ENCODE data around the gene SLC15A5.

SLC15A5 gene

DNA sequence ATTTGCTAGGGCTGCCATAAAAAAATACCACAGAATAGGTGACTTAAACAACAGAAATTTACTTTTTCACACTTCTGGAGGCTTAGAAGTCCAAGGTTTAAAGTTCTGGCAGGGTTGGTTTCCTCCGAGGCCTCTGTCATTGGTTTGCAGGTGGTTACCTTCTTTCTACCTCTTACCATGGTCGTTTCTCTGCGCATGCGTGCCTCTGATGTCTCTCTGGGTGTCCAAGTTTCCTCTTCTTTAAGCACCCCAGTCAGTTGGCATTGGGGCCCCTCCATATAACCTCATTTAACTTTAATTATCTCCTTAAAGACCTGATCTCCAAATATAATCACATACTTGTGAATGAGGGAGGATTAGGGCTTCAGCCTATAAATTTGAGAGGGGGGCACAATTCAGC is 103.2 kb downstream of the SLC15A5 start:
- H3K27me3 ChIP-seq (ENCODE audit: control insufficient read depth in 1 of 2, insufficient read depth in 2 of 2, low read length in 2 of 2), result no peaks in the 10 kb centered on the region
- no peak overlapping the region for H3K27ac ChIP-seq (ENCODE audit: low read depth, low read length)
- no peaks in the 10 kb centered on the region for H3K9me3 ChIP-seq (ENCODE audit: low read length)
- H3K4me3 ChIP-seq (ENCODE audit: low read depth in 1 of 2, low read length in 2 of 2), result no peak overlapping the region
- no peaks in the 10 kb centered on the region for H3K36me3 ChIP-seq (ENCODE audit: insufficient read depth, low read length)
- no peak overlapping the region for H3K9ac ChIP-seq (ENCODE audit: low read length)
- H3K4me1 ChIP-seq (ENCODE audit: insufficient read depth, low read length), result no peaks in the 10 kb centered on the region

DNA sequence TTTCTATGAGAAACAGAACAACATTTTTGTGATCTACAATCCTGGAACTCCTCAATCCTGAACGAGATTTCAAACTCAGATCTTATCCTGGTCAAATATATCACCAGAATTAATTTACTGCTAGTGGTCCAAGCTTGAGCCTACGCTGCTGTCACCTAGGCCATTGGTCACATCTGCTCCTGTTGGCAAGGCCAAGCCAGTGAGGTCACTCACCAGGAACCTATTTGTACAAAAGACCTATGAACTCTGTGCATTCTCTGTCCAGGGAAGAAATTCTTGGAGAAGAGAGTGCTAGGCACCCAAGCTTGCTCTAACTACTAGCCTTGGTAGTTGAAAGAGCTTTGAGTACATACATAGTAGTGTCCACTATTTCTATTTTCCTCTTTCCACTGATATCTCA is 106.1 kb downstream of the SLC15A5 start:
- H3K9me3 ChIP-seq (ENCODE audit: low read length), result no peaks in the 10 kb centered on the region
- H3K9ac ChIP-seq (ENCODE audit: low read length), result no peak overlapping the region

DNA sequence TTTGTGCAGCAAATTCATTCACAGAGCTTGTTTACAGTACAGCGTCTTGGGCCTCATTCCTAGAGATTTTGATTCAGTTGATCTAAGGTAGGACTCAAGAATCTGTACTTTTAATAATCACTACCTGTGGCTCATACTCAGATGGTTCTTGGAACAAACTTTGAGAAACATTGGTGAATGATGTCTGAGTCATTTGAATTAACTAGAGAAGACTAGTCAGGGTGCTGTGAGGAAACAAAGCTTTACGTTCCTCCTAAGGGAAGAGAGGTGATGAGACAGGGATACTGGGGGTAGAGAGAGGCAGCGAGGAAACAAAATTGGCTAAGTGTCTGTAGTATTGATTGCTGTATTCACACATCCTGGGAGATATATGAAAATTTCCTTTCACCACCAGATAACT is 109.4 kb downstream of the SLC15A5 start:
- H3K36me3 ChIP-seq (ENCODE audit: insufficient read depth, low read length), result no peaks in the 10 kb centered on the region
- H3K9ac ChIP-seq (ENCODE audit: low read length), result no peak overlapping the region
- H3K4me3 ChIP-seq (ENCODE audit: low read depth in 1 of 2, low read length in 2 of 2), result no peak overlapping the region
- no peaks in the 10 kb centered on the region for H3K9me3 ChIP-seq (ENCODE audit: low read length)
- H3K27me3 ChIP-seq (ENCODE audit: control insufficient read depth in 1 of 2, insufficient read depth in 2 of 2, low read length in 2 of 2), result no peaks in the 10 kb centered on the region
- H3K27ac ChIP-seq (ENCODE audit: low read depth, low read length), result no peak overlapping the region
- peaks cover 5% of the 10 kb centered on the region for H3K4me1 ChIP-seq (ENCODE audit: insufficient read depth, low read length)

More for the DNA sequence above, 106.1 kb downstream of the SLC15A5 start:
- H3K27me3 ChIP-seq (ENCODE audit: control insufficient read depth in 1 of 2, insufficient read depth in 2 of 2, low read length in 2 of 2), result no peaks in the 10 kb centered on the region
- H3K27ac ChIP-seq (ENCODE audit: low read depth, low read length), result no peak overlapping the region
- peaks cover 5% of the 10 kb centered on the region for H3K4me1 ChIP-seq (ENCODE audit: insufficient read depth, low read length)
- H3K36me3 ChIP-seq (ENCODE audit: insufficient read depth, low read length), result no peaks in the 10 kb centered on the region
- H3K4me3 ChIP-seq (ENCODE audit: low read depth in 1 of 2, low read length in 2 of 2), result no peak overlapping the region

DNA sequence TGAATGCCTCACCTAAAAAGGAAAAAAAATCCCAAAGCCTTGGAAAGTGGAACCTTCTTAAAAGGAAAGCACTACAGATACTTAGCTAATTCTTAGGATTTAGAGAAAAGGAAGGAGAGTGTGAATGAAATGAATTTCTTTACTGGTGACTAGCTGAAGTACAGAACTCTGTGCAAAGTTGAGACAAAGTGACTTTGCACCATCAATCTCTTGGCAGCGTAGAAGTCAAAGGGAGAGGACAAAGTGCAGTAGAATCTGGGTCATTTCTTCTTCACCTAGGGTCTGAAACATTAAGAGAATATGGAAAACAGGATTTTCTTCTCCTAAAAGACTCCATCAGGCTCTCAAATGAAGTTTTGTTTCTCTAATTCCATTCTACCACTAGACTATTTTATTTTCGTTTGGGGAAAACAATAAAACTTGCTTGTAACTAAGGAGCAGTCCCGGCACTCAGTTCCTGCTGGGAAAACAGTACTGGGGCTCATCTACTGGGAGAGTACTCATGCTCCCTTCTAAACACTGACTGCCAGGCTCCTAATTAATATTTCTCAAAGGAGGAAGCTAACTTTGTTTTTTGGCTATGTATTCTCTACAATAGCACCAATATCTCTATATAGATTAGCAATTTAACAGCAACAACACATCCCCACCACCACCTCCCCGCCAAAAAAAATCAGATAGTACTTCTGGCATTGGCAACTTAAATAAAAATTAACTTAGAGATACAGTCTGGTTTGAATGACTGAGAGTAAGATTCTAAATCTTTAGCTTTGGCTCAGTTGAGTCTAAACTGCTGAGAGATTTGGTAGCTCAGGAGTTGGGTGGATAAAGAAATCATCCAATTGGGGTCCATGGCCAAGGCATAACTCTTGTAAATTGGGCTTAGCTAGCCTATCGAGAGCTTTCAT is 110.7 kb downstream of the SLC15A5 start:
- Histone ChIP-seq H3K9me3 (ENCODE audit: low read length) (no peaks in the 10 kb centered on the region), H3K36me3 (ENCODE audit: insufficient read depth, low read length) (no peaks in the 10 kb centered on the region), H3K9ac (ENCODE audit: low read length) (no peak overlapping the region), H3K27ac (ENCODE audit: low read depth, low read length) (no peak overlapping the region), H3K4me3 (ENCODE audit: low read depth in 1 of 2, low read length in 2 of 2) (no peak overlapping the region), H3K4me1 (ENCODE audit: insufficient read depth, low read length) (peaks cover 5% of the 10 kb centered on the region), H3K27me3 (ENCODE audit: control insufficient read depth in 1 of 2, insufficient read depth in 2 of 2, low read length in 2 of 2) (no peaks in the 10 kb centered on the region)

DNA sequence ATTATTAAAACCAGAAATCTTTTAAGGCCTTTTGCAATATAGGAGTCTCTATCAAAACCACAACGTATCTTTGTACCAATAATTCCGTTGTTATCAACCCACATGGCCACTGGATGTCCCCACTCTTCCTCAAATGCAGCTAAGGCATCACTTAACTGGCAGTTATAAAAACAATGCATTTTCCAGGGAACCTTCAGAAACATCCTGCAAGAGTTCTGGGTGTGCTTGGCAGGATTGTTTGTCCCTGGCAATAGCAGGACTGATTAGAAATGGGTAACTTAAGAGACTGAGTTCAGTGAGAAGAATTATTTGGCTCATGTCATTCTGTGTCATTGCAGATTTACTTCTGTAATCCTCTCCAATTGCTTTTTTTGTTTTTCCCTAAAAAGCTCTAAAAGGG is 112.0 kb downstream of the SLC15A5 start:
- Histone ChIP-seq H3K4me1 (ENCODE audit: insufficient read depth, low read length) (peaks cover 5% of the 10 kb centered on the region), H3K36me3 (ENCODE audit: insufficient read depth, low read length) (no peaks in the 10 kb centered on the region), H3K27ac (ENCODE audit: low read depth, low read length) (no peak overlapping the region), H3K4me3 (ENCODE audit: low read depth in 1 of 2, low read length in 2 of 2) (no peak overlapping the region), H3K9ac (ENCODE audit: low read length) (no peak overlapping the region), H3K27me3 (ENCODE audit: control insufficient read depth in 1 of 2, insufficient read depth in 2 of 2, low read length in 2 of 2) (no peaks in the 10 kb centered on the region), H3K9me3 (ENCODE audit: low read length) (no peaks in the 10 kb centered on the region)

DNA sequence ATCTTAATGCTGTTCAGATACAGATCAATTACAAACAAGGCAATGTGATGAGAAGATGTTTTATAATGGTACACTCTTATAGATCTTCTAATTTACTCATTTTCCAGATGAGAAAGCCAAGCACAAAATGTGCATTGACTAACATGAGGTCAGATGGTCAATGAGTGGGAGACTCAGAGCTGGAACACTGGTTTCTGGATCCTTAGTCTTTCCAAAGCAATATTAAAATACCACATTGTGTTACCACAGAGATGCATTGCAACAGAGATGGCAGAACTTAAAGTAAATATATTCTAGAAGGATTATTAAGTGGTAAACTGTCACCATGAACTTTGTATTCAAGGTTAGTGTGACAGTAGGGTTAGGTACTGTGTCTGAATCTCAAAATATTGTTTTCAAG is 113.6 kb downstream of the SLC15A5 start:
- Histone ChIP-seq H3K27ac (ENCODE audit: low read depth, low read length) (no peak overlapping the region), H3K27me3 (ENCODE audit: control insufficient read depth in 1 of 2, insufficient read depth in 2 of 2, low read length in 2 of 2) (no peaks in the 10 kb centered on the region), H3K4me1 (ENCODE audit: insufficient read depth, low read length) (peaks cover 5% of the 10 kb centered on the region), H3K9ac (ENCODE audit: low read length) (no peak overlapping the region), H3K36me3 (ENCODE audit: insufficient read depth, low read length) (no peaks in the 10 kb centered on the region), H3K9me3 (ENCODE audit: low read length) (no peaks in the 10 kb centered on the region), H3K4me3 (ENCODE audit: low read depth in 1 of 2, low read length in 2 of 2) (no peak overlapping the region)

DNA sequence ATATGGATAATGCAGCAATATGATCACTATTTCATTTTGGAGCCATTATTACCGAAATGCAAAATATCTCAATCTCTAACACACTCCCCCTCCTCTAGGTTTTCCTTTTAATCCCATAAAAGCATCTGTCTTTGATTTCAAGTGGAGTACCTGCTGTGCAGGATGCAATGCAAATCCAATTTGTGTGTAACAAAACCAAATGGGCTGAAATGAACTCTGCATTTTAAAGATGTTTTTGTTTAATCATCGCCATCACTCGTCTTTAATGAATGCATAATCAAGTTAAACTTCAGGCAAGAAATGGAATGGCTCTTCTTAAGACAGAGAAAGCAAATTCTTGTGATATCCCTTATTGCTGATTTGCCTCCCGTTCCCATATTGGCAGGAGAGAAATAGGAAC is 114.3 kb downstream of the SLC15A5 start:
- peaks cover 5% of the 10 kb centered on the region for H3K4me1 ChIP-seq (ENCODE audit: insufficient read depth, low read length)
- H3K9me3 ChIP-seq (ENCODE audit: low read length), result no peaks in the 10 kb centered on the region
- no peak overlapping the region for H3K27ac ChIP-seq (ENCODE audit: low read depth, low read length)
- H3K36me3 ChIP-seq (ENCODE audit: insufficient read depth, low read length), result no peaks in the 10 kb centered on the region
- H3K9ac ChIP-seq (ENCODE audit: low read length), result no peak overlapping the region
- H3K27me3 ChIP-seq (ENCODE audit: control insufficient read depth in 1 of 2, insufficient read depth in 2 of 2, low read length in 2 of 2), result no peaks in the 10 kb centered on the region
- H3K4me3 ChIP-seq (ENCODE audit: low read depth in 1 of 2, low read length in 2 of 2), result no peak overlapping the region

DNA sequence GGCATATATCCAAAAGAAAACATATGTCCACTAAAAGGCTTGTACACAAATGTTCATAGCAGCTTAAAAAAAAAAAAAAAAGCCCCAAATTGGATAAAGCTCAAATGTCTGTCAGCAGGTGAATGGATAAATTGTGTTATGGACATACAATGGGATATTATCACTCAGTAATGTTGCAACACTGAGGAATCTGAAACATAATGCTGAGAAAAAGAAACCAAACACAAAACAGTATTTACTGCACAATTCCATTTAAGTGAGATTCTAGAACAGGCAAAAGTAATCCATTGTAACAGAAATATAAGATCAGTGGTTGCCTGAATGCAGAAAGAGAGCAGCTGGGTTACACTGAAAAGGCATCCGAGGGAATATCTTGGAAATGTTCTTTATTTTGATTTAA is 117.9 kb downstream of the SLC15A5 start:
- Histone ChIP-seq H3K4me1 (ENCODE audit: insufficient read depth, low read length) (no peaks in the 10 kb centered on the region), H3K9ac (ENCODE audit: low read length) (no peak overlapping the region), H3K36me3 (ENCODE audit: insufficient read depth, low read length) (no peaks in the 10 kb centered on the region), H3K27ac (ENCODE audit: low read depth, low read length) (no peak overlapping the region), H3K4me3 (ENCODE audit: low read depth in 1 of 2, low read length in 2 of 2) (no peak overlapping the region), H3K27me3 (ENCODE audit: control insufficient read depth in 1 of 2, insufficient read depth in 2 of 2, low read length in 2 of 2) (no peaks in the 10 kb centered on the region), H3K9me3 (ENCODE audit: low read length) (no peaks in the 10 kb centered on the region)

DNA sequence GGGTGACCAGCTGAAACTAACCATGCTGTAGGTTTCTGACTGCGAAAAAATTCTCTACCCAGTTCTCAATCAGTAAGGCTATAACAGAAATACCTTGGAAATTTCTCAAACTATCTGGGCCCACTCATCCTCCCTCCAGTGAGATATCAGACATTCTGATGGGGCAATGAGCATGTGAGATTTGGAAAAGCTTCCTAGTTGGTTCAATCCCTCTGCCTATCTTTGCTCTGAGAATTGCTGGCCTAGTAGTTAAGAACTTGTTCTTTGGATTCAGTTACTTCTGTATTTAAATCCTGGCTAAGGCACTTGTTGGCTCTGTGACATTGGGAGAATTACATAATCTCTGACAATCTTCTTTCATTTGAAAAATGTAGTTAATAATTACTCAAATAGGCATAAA is 119.4 kb downstream of the SLC15A5 start:
- Histone ChIP-seq H3K9ac (ENCODE audit: low read length) (no peak overlapping the region), H3K27ac (ENCODE audit: low read depth, low read length) (no peak overlapping the region), H3K4me1 (ENCODE audit: insufficient read depth, low read length) (no peaks in the 10 kb centered on the region), H3K4me3 (ENCODE audit: low read depth in 1 of 2, low read length in 2 of 2) (no peak overlapping the region), H3K9me3 (ENCODE audit: low read length) (no peaks in the 10 kb centered on the region), H3K27me3 (ENCODE audit: control insufficient read depth in 1 of 2, insufficient read depth in 2 of 2, low read length in 2 of 2) (no peaks in the 10 kb centered on the region), H3K36me3 (ENCODE audit: insufficient read depth, low read length) (no peaks in the 10 kb centered on the region)

DNA sequence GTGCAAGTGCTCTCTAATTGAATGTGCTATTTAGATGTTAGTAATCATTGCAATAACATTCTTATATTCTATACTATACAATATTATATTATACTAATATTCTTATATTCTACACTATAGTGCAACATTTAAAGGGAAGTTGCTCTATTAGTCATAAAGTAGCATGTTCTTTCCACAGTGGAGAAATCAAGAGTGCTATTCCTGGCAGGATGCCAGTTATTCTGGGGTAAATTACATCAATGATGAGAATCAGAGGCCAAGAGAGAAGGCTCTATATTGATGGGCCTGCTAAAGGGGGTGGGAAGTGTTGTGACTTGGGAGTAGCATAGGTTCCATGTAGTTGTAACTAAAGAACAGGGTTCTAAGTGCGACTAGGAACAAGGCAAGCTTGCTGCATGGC is 121.5 kb downstream of the SLC15A5 start:
- H3K27me3 ChIP-seq (ENCODE audit: control insufficient read depth in 1 of 2, insufficient read depth in 2 of 2, low read length in 2 of 2), result no peaks in the 10 kb centered on the region
- no peak overlapping the region for H3K4me3 ChIP-seq (ENCODE audit: low read depth in 1 of 2, low read length in 2 of 2)
- H3K36me3 ChIP-seq (ENCODE audit: insufficient read depth, low read length), result no peaks in the 10 kb centered on the region
- H3K9ac ChIP-seq (ENCODE audit: low read length), result no peak overlapping the region
- H3K27ac ChIP-seq (ENCODE audit: low read depth, low read length), result no peak overlapping the region
- H3K9me3 ChIP-seq (ENCODE audit: low read length), result no peaks in the 10 kb centered on the region
- H3K4me1 ChIP-seq (ENCODE audit: insufficient read depth, low read length), result no peaks in the 10 kb centered on the region

DNA sequence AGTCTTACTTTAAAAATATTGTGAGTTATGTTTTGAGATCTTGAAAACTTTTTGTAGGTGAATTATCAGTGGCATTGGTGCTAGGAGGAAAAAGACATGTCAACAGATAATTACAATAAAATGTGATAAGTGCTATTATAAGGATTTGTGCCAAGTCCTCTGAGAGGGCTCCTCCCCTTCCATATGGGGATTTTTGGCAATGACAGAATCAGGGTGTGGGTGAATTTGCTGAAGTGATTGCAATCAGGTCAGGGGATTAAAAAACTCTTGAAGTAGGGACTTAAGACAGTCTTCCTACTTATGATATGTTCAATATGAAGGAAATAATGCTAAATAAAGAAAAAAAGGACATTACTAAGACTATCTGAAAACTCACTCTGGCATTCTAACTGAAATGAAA is 122.5 kb downstream of the SLC15A5 start:
- H3K27ac ChIP-seq (ENCODE audit: low read depth, low read length), result no peak overlapping the region
- H3K9ac ChIP-seq (ENCODE audit: low read length), result no peak overlapping the region
- H3K4me1 ChIP-seq (ENCODE audit: insufficient read depth, low read length), result no peaks in the 10 kb centered on the region
- H3K27me3 ChIP-seq (ENCODE audit: control insufficient read depth in 1 of 2, insufficient read depth in 2 of 2, low read length in 2 of 2), result no peaks in the 10 kb centered on the region
- no peaks in the 10 kb centered on the region for H3K36me3 ChIP-seq (ENCODE audit: insufficient read depth, low read length)
- no peaks in the 10 kb centered on the region for H3K9me3 ChIP-seq (ENCODE audit: low read length)
- no peak overlapping the region for H3K4me3 ChIP-seq (ENCODE audit: low read depth in 1 of 2, low read length in 2 of 2)
